Suppressor macrophage (primary cell): ENCODE data around the gene ACACB.
A peak's percentile ranks its signal among the peaks of the same experiment; 100 is the strongest.

ENCODE experiments used
- DNase-seq, 4 experiments: peaks; one replicate each; pipeline ENCODE4 v3.0.0-alpha.2; 2020 to 2022

Gene ACACB

GRCh38 chr12:109110988-109111495, 5.3 kb upstream of the ACACB start:
- peak; percentile 50 to 87 (median 74) for DNase-seq

DNA sequence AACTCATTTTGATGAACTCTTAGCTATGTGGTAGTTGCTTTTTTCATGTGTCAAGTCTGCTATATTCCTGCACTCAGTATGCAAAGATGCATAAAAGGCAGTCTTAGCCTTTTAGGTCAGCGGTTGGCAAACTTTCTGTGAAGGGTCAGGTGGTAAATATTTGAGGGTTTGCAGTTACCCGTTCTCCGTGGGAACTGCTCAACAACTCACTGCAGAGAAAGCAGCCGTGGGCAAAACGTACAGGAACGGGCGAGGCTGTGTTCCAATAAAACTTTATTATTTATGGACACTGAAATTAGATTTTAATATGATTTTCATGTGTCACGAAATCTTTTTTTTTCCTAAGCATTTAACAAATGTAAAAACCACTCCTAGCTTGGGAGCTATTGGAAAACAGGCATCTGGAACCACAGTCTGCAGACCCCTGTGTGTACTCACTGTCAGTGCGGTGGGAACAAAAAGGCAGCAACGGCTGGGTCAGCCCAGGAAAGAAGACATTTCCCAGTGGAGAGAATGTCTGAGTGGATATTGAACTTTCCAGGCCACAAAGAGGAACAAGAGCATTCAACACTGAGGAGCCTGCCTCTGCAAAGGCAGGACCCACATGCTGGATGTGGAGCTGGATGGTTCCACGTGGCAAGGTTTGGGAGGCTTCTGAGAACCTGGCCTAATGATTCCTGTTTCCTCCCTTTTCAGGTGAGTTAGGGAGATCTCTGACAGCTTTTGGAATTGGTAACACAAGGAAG, 3.5 kb upstream of the ACACB start:
- DNase-seq, result peak in 3 of 4 experiments; percentile 23 to 39 (median 28)

GRCh38 chr12:109113661-109114321, 2.6 kb upstream of the ACACB start:
- peak in 1 of 4 experiments; percentile 20 for DNase-seq

- no peak for DNase-seq
These were observed 1.7 kb upstream of the ACACB start for GRCh38 chr12:109114644-109115043.

GRCh38 chr12:109115404-109115757, 1.0 kb upstream of the ACACB start:
- DNase-seq, result no peak

- no peak for DNase-seq
These were observed 193 bp downstream of the ACACB start for GRCh38 chr12:109116611-109116949.

GRCh38 chr12:109120095-109120494, 3.7 kb downstream of the ACACB start:
- no peak for DNase-seq

GRCh38 chr12:109120557-109120956, 4.2 kb downstream of the ACACB start:
- DNase-seq, result no peak

DNA sequence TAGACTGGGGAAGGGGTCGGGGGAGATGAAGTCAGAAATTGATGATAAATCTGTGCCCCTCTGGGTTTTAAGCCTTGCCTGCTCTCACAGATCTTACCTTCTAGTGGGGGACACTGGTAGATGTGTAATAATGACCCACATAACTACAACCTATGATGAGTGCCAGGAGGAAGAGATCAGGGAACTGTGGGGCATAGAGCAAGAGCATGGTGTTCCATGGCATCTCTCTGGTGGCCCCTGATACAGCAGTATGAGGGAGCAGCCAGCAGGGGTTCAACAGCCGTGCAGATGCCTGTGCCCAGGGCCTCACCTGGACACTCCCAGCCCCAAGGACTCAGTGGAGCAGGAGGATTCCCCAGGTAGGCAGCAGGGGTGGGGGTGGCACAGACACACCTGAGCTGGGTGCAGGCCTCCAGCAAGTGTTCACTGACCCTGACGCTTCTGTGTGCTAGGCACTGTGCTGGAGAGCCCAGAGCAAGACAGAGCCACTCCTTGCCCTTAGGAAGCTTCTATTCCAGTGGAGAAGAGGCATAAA, 5.0 kb downstream of the ACACB start:
- DNase-seq, result no peak

GRCh38 chr12:109124878-109125648, 8.7 kb downstream of the ACACB start:
- peak in 1 of 4 experiments; percentile 12 for DNase-seq

- DNase-seq, result no peak
These were observed 9.4 kb downstream of the ACACB start for GRCh38 chr12:109125791-109126190.

DNA sequence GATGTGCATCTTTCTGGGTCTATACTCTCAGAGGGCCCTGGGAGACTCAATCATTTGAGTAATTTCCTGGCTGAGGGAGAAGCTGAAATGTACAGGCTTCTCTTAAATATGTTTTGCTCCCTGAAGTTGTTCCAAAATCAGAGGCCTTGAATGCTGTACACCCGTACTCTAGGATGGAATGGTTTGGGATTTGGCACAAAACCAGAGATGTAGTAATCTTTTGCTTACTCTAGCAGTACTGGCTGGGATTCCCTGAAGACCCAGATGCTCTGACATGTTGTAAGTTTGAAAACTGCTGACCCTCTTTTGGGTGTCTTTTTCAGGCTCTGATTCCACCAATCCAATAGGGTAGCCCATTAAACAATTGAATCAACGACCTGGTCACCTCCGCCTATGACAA, 10.4 kb downstream of the ACACB start:
- DNase-seq, result no peak

DNA sequence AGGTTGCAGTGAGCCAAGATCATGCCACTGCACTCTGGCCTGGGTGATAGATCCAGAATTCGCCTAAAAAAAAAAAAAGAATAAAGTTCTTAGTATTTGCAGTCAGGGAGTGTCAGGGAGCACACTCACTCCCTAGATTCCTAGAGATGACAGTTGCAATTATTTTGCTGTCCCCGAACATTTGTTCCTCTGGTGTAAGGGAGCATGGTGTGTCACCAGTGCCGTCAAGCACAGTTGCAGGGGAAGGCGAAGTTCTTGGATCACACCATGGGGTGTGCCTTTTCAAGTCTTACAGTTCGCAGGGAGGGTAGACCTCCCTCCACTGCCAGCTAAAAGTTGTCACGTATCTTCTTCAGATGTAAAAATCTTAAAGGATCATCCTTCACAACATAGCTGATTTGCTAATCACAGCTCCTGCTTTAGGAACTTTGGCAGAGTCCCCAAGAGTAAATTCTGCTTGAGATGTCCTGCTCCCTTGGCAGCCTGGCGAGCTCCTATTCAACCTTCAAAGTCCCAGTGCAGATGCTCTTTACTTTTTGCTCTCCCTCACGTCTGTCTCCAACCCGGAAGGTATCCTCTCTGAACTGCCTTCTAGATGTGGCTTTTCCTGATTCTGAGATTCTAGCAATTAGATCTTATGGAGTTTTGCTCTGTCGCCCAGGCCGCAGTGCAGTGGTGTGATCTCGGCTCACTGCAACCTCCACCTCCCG, 11.3 kb downstream of the ACACB start:
- no peak for DNase-seq

GRCh38 chr12:109130297-109131153, 14.1 kb downstream of the ACACB start:
- DNase-seq, result no peak

DNA sequence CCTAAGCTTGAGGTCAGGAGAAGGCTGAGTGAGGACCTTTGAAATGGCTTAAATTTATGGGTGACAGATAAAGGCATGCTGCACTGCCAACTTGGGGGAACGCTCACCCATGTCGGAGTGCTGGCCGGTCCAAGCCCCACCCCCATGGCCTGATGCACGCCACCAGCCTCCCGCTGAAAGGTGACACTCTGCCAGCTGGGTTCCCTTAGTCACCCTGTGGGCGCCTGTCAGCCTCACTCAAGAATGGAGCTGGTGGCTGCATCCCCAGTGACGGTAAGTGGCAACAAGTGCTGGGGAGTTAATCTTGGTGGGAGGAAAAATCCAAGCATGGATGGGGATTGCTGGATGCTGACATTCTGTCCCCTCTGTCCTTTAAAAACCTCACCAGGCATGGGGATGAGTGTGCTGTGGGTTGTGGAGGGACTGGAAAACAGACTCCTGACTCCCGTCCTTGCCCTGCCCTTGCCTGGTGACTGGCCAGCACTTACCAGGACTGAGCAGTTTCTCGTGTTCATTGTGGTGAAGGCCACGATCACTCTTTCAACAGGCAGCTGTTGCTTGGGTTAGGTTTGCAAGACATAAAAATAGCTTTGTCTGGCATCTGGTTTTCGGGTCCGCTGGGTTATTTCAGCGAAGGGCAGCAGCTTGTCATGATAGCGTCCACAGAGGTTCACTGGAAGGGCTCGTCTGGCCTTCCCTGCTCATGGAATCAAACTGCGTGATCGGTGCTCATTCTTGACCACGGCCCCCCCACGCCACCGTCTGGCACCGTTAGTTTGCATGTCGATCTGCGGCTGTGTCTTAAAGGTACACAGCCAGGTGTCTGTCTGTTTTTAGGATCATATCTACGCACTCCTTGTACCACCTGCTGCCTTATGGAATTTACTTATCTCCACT, 15.0 kb downstream of the ACACB start:
- DNase-seq, result no peak

DNA sequence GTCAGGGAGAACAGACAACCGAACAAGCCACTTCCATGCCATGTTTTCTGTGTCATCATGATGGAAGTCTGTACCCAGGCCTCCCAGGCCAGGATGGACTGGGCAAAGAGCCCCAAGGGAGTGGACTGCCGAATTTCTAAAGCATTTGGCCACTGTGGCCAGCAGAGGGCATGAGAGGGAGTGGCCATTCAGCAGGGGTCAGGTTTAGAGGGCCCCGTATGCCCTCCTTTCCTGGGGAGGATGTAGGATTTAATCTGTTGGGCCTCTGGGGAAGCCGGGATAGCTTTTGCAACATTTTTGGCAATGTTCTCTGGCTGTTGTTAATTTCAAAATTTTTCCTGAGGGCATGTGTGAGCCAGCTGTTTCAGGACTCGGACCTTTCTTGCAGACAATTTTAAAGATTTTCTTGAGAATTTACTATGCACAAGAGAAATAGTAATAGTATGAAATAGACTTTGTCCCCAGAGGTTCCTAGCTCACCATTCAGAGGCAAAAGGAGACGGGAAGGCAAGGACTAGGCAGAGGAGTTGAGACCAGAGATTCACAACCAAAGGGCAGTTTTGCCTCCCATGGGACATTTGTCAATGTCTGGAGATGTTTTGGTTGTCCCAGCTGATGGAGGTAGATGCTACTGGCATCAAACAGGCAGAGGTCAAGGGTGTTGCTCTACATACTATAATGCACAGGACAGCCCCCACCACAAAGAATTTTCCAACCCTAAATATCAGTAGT, 18.0 kb downstream of the ACACB start:
- DNase-seq, result peak in 3 of 4 experiments; percentile 44 to 59 (median 47)

DNA sequence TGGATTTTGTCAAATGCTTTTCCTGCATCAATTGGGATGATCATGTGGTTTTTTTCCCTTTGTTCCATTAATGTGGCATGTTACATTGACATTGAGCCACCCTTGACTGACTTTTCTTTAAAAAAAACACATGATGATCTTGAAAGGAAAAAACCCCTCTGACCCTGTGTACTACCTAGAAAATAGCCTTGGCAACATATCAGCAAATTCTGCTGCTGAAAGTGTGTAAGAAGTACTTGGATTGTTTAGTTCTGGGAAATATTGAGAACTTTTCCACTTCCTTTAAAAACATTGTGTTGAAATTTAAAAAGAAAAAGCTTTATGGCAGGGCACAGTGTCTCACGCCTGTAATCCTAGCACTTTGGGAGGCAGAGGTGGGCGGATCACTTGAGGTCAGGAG, 20.7 kb downstream of the ACACB start:
- peak in 2 of 4 experiments; percentile 17 to 19 for DNase-seq

- DNase-seq, result no peak
These were observed 23.0 kb downstream of the ACACB start for GRCh38 chr12:109139360-109139759.

GRCh38 chr12:109139791-109140190, 23.4 kb downstream of the ACACB start:
- no peak for DNase-seq

GRCh38 chr12:109140560-109140959, 24.2 kb downstream of the ACACB start:
- DNase-seq, result no peak
